GM20000 (cell line): Measurements from ENCODE around the gene GOLPH3.
A peak's percentile ranks its signal among the peaks of the same experiment; 100 is the strongest.

ENCODE experiments used
- DNase-seq: peaks from one replicate; pipeline ENCODE4 v3.0.0; 2012; ENCODE audit warnings: low spot score
- CTCF ChIP-seq: IDR thresholded peaks from 2 replicates; pipeline ENCODE4 v1.5.1; 2012; ENCODE audit warnings: mild to moderate bottlenecking, control low read depth; ENCODE audit errors: extremely low read depth, missing control alignments

GOLPH3 gene

GRCh38 chr5:32095261-32095671, 78.9 kb downstream of the GOLPH3 start:
- no peak for TF ChIP-seq CTCF
- no peak for DNase-seq

GRCh38 chr5:32094691-32095090, 79.4 kb downstream of the GOLPH3 start:
- TF ChIP-seq CTCF: no peak
- DNase-seq: no peak

DNA sequence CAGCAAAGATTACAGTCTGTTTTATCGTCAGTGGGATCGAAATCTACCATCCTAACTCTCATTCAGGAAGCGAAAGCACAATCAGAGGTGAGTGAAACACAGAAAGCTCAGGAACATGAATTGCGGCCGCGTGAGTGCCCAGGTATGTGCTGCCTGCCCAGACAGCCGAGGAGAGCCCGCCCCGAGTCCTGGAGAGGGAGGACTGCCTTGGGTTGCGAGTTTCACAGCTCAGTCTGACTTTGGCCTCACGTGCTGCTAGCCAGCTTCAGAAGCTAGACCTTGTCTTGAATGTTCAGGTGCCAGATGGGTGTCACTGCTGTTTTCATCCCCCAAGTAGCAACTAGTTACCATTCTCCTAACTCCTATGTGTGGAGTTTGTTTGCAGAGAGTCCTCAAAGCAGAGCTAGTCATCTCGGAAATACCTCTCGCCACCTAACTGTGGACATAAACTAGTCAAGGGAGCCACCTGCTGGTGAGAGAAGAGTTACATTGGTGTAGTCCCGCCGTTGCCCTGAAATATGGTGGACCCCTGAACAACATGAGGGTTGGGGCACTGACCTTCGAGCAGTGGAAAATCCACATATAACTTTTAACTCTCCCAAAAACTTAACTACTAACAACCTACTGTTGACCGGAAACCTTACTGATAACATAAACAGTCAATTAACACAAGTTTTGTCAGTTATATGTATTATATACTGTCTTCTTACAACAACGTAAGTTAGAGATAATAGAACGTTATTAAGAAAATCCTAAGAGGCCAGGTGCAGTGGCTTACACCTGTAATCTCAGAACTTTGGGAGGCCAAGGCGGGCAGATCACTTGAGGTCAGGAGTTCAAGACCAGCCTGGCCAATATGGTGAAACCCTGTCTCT, 80.9 kb downstream of the GOLPH3 start:
- peak; percentile 43 for TF ChIP-seq CTCF
- peak; percentile 83 for DNase-seq

DNA sequence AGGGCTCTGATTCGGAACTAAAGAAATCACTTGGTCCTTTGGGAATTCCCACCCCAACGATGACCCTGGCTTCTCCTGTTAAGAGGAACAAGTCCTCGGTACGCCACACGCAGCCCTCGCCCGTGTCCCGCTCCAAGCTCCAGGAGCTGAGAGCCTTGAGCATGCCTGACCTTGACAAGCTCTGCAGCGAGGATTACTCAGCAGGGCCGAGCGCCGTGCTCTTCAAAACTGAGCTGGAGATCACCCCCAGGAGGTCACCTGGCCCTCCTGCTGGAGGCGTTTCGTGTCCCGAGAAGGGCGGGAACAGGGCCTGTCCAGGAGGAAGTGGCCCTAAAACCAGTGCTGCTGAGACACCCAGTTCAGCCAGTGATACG, 83.4 kb downstream of the GOLPH3 start:
- no peak for TF ChIP-seq CTCF
- DNase-seq: no peak

DNA sequence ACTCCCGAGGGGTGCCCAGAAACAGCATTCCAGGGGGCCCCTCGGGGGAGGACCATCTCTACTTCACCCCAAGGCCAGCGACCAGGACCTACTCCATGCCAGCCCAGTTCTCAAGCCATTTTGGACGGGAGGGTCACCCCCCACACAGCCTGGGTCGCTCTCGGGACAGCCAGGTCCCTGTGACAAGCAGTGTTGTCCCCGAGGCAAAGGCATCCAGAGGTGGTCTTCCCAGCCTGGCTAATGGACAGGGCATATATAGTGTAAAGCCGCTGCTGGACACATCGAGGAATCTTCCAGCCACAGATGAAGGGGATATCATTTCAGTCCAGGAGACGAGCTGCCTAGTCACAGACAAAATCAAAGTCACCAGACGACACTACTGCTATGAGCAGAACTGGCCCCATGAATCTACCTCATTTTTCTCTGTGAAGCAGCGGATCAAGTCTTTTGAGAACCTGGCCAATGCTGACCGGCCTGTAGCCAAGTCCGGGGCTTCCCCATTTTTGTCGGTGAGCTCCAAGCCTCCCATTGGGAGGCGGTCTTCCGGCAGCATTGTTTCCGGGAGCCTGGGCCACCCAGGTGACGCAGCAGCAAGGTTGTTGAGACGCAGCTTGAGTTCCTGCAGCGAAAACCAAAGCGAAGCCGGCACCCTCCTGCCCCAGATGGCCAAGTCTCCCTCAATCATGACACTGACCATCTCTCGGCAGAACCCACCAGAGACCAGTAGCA, 83.9 kb downstream of the GOLPH3 start:
- DNase-seq: no peak
- TF ChIP-seq CTCF: no peak

- DNase-seq: no peak
- no peak for TF ChIP-seq CTCF
Measured at GRCh38 chr5:32089146-32090000, 84.7 kb downstream of the GOLPH3 start.

DNA sequence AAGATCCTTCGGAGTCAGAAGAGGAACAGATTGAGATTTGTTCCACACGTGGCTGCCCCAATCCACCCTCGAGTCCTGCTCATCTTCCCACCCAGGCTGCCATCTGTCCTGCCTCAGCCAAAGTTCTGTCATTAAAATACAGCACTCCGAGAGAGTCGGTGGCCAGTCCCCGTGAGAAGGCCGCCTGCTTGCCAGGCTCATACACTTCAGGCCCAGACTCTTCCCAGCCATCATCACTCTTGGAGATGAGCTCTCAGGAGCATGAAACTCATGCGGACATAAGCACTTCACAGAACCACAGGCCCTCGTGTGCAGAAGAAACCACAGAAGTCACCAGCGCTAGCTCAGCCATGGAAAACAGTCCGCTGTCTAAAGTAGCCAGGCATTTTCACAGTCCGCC, 85.9 kb downstream of the GOLPH3 start:
- TF ChIP-seq CTCF: no peak
- DNase-seq: no peak
